ENCODE data around the gene ATP9B.

DNA sequence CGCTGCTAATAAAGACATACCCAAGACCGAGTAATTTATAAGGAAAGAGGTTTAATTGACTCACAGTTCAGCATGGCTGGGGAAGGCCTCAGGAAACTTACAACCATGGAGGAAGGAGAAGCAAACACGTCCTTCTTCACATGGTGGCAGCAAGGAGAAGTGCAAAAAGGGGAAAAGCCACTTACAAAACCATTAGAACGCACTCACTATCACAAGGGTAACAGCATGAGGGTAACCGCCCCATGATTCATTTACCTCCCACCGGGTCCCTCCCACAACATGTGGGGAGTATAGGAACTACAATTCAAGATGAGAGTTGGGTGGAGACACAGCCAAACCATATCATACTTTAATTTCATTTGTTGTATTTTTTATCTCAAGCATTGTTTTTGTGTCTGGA, 67.5 kb downstream of the ATP9B start:
- TF ChIP-seq, protein P1, sequence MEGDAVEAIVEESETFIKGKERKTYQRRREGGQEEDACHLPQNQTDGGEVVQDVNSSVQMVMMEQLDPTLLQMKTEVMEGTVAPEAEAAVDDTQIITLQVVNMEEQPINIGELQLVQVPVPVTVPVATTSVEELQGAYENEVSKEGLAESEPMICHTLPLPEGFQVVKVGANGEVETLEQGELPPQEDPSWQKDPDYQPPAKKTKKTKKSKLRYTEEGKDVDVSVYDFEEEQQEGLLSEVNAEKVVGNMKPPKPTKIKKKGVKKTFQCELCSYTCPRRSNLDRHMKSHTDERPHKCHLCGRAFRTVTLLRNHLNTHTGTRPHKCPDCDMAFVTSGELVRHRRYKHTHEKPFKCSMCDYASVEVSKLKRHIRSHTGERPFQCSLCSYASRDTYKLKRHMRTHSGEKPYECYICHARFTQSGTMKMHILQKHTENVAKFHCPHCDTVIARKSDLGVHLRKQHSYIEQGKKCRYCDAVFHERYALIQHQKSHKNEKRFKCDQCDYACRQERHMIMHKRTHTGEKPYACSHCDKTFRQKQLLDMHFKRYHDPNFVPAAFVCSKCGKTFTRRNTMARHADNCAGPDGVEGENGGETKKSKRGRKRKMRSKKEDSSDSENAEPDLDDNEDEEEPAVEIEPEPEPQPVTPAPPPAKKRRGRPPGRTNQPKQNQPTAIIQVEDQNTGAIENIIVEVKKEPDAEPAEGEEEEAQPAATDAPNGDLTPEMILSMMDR (IDR thresholded peaks at IDR 0.05; ENCODE audit: low read length), result no peak
- TF ChIP-seq EZH2phosphoT487 (IDR thresholded peaks at IDR 0.05; ENCODE audit: low read length), result no peak

Data from MM.1S (cell line).